ENCODE results near the gene TNN. TPM values are rescaled to one million over a fixed set of nuclear protein-coding genes. Genes with fewer than 3 reads are reported as not detected.

The TNN gene
- total RNA-seq, 1 donor = not detected

DNA sequence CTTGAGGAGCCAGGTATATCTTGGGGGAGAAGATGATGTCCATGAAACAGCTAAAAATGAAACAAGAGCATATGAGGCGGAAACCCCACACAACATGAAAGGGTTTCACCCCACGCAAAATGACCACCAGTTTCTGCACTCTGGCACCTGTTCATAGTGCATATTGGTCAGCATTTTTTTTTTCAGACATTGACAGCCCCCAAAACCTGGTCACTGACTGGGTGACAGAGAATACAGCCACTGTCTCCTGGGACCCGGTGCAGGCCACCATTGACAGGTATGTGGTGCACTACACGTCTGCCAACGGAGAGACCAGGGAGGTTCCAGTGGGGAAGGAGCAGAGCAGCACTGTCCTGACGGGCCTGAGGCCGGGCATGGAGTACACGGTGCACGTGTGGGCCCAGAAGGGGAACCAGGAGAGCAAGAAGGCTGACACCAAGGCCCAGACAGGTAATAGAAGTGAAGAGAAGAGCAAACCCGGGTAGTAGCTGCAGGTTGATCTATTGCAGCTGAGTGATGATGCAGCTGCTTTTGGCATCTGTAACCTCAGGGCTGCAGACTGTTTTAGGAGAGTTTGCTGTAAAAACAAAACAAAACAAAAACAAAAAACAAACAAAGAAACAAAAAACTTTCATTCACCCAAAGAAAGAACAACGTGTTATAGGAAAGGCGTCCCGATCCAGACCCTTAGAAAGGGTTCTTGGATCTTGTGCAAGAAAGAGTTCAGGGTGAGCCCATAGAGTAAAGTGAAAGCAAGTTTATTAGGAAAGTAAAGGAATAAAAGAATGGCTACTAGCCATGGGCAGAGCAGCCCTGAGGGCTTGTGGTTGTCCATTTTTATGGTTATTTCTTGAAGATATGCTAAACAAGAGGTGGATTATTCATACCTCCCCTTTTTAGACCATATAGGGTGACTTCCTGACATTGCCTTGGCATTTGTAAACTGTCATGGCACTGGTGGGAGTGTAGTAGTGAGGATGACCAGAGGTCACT is 51.0 kb downstream of the TNN start:
- peaks cover 1% of the 10 kb centered on the region for H3K4me1 ChIP-seq (ENCODE audit: insufficient read depth, low read length)
- peaks cover 4% of the 10 kb centered on the region for H3K9me3 ChIP-seq (ENCODE audit: low read depth, low read length)
- no peak overlapping the region for H3K4me3 ChIP-seq (ENCODE audit: low read length)
- H3K27me3 ChIP-seq (ENCODE audit: insufficient read depth, low read length) = no peaks in the 10 kb centered on the region

DNA sequence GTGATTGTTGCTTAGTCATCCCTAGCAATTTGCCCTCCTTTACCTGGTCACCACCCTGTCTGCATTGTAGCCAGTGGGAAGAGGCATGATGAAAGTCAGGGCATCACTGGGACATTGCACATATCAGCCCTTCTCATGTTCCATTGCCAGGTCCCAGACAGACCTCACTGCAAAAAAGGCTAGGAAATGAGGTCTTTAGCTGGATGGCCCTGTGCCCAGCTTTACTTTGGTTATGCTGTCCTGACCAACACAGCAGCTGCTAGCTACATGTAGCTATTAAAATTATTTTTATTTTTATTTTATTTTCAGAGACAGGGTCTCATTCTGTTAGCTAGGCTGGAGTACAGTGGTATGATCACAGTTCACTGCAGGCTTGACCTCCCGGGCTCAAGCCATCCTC is 52.9 kb downstream of the TNN start:
- Histone ChIP-seq H3K27me3 (ENCODE audit: insufficient read depth, low read length) (no peaks in the 10 kb centered on the region), H3K9me3 (ENCODE audit: low read depth, low read length) (no peaks in the 10 kb centered on the region), H3K4me1 (ENCODE audit: insufficient read depth, low read length) (peaks cover 19% of the 10 kb centered on the region), H3K4me3 (ENCODE audit: low read length) (no peak overlapping the region)

DNA sequence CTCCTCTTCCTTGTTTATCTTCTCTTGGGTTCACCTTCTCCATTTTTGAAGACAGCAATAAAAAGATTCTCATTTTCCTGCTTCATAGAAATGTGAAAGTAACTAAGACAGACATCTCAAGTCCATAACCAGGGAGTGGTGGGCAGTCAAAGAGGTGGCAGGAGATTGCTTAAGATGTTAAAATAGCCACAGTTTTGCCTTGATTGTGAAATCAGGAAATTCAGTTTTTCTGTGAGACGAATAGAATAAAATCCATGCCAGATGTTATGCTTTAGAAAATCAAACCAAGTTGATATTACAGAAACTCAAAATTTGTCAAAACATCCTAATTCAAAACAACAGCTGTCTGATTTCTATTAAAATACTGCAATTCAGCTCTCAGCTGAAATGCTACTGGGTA is 57.2 kb downstream of the TNN start:
- Histone ChIP-seq H3K4me3 (ENCODE audit: low read length) (peak overlapping the region; percentile 1), H3K27me3 (ENCODE audit: insufficient read depth, low read length) (no peaks in the 10 kb centered on the region), H3K9me3 (ENCODE audit: low read depth, low read length) (no peaks in the 10 kb centered on the region), H3K4me1 (ENCODE audit: insufficient read depth, low read length) (peaks cover 41% of the 10 kb centered on the region)

DNA sequence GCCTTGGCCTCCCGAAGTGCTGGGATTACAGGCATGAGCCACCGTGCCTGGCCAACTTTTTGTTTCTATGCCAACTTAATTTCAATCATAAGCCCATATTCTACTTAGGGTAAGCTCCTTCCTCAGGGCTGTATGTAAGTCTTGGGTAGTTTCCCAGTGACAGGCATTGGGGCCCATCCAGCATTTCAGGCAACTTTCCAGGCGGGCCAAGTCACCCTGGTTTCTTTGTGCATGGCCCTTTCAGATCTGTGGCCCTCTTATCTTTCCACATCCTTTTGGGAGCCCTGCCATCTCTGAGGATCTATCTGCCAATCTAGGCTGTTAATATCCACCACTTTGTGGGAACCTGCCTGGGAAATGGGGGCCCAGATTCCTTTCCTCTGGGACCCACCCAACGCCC is 58.7 kb downstream of the TNN start:
- Histone ChIP-seq H3K4me3 (ENCODE audit: low read length) (no peak overlapping the region), H3K9me3 (ENCODE audit: low read depth, low read length) (no peaks in the 10 kb centered on the region), H3K4me1 (ENCODE audit: insufficient read depth, low read length) (peaks cover 41% of the 10 kb centered on the region), H3K27me3 (ENCODE audit: insufficient read depth, low read length) (no peaks in the 10 kb centered on the region)

DNA sequence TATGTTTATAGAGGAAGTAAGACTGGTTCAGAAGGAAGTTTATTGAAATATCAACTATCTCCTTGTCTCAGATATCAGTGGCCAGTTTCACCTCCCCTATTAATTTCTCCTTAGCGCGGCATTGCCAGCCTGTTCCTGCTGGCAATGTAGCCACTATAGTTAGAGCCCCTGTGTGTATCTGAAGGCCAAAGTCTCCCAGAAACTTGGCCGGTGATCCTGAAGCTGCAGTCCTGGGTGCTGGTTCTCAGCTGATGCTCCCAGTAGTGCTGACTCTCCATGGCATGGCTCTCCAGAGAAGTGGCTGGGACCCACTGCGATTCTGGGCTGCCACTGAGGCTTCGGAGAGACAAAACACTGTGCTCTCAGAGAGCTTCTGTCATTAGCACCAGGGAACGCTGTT is 59.9 kb downstream of the TNN start:
- Histone ChIP-seq H3K4me3 (ENCODE audit: low read length) (no peak overlapping the region), H3K4me1 (ENCODE audit: insufficient read depth, low read length) (peaks cover 41% of the 10 kb centered on the region), H3K27me3 (ENCODE audit: insufficient read depth, low read length) (no peaks in the 10 kb centered on the region), H3K9me3 (ENCODE audit: low read depth, low read length) (no peaks in the 10 kb centered on the region)

DNA sequence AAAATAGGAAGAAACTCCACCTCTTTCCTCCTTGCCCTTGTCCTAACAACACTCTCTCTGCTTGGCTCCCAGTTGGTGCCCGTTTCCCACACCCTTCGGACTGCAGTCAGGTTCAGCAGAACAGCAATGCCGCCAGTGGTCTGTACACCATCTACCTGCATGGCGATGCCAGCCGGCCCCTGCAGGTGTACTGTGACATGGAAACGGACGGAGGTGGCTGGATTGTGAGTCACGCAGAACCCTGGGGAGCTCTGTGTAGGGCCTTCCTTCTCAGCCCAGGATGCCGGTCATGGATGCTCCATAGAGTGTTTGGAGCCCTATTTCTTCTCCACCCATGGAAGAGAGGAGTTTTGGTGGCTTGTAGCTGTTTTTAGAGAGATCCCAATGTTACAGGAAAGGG is 60.9 kb downstream of the TNN start:
- H3K4me3 ChIP-seq (ENCODE audit: low read length) = no peak overlapping the region
- H3K9me3 ChIP-seq (ENCODE audit: low read depth, low read length) = no peaks in the 10 kb centered on the region
- no peaks in the 10 kb centered on the region for H3K27me3 ChIP-seq (ENCODE audit: insufficient read depth, low read length)
- peaks cover 41% of the 10 kb centered on the region for H3K4me1 ChIP-seq (ENCODE audit: insufficient read depth, low read length)

DNA sequence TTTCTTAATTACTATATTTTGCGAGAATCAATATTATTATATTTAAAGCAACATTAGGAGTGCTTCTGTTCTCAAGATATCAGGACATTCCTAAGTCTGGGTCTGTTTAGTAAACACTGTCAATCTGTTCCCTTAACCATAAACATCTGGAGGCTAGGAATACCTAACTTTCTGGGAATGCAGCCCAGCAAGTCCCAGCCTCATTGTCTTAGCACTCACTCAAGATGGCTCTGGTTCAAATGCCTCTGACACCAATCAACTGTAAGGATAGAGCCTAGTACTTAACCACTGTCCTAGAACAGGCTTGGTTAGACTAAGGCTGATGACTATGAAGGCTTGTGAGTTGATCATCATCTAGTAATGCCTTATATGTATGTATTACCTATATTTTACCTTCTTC is 61.5 kb downstream of the TNN start:
- Histone ChIP-seq H3K9me3 (ENCODE audit: low read depth, low read length) (no peaks in the 10 kb centered on the region), H3K27me3 (ENCODE audit: insufficient read depth, low read length) (no peaks in the 10 kb centered on the region), H3K4me1 (ENCODE audit: insufficient read depth, low read length) (peaks cover 35% of the 10 kb centered on the region), H3K4me3 (ENCODE audit: low read length) (no peak overlapping the region)

DNA sequence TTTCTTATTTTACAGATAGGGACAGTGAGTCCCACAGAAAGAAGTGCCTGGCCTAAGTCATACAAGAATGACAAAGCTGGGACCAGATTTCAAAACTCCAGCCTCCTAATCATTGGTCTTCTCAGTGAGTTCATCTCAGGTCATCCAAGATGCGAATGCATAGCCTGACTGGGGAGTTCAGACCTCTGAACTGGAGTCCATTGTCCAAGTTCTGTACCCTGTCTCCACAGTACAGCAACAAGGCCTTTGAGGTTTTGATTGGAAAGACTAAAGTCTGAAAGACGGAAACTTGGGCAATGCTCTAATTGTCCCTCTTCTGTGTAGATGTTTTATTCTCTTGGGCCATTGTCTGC is 62.0 kb downstream of the TNN start:
- Histone ChIP-seq H3K4me3 (ENCODE audit: low read length) (no peak overlapping the region), H3K4me1 (ENCODE audit: insufficient read depth, low read length) (peaks cover 30% of the 10 kb centered on the region), H3K27me3 (ENCODE audit: insufficient read depth, low read length) (no peaks in the 10 kb centered on the region), H3K9me3 (ENCODE audit: low read depth, low read length) (no peaks in the 10 kb centered on the region)

DNA sequence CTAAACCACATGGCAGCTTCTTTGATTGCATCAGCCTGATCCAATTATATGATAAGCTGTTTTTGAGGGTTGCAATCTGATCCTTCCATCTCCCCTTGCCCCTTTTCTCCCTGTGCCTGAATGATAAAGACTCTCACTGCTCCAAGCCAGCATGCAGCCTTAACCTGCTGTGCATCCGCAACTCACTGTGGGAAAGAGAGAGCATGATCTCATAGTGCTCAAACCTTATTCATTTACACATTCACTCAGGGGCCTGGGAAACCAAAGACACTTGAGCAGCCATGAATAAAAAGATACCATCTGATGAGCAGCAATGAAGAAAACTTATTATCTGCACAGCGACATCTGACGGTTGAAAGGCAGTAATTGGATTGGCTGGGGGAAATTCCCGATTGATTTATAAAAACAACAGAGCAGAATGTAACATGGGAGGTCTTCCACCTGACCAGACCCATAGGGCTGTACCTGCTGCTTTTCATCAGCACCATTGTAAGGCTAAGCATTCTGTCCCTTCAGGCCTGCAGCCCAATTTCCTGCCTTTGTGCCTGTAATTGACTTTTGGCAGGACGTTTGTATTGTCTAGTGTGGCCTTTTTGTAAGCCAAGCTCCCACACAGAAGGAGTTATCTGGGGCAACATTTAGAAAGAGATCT is 62.5 kb downstream of the TNN start:
- Histone ChIP-seq H3K4me3 (ENCODE audit: low read length) (no peak overlapping the region), H3K9me3 (ENCODE audit: low read depth, low read length) (no peaks in the 10 kb centered on the region), H3K27me3 (ENCODE audit: insufficient read depth, low read length) (no peaks in the 10 kb centered on the region), H3K4me1 (ENCODE audit: insufficient read depth, low read length) (peaks cover 26% of the 10 kb centered on the region)

DNA sequence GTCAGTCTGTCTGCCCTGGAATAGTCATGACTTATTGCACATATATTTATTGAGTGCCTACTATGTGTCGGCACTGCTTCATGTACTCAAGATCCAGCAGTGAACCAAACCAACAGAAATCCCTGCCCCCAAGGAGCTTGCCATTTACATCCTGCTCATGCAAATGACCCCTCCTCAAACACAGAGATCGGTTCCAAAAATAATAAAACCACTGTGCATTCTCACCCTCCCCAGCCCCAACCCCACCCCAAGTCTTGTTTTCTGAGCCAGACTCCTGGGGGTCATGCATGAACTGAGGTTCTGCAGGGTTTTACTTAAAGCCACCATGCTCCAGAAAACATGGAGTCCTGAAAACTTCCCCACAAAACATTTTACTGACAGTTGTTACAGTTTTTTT is 63.0 kb downstream of the TNN start:
- Histone ChIP-seq H3K27me3 (ENCODE audit: insufficient read depth, low read length) (no peaks in the 10 kb centered on the region), H3K4me1 (ENCODE audit: insufficient read depth, low read length) (peaks cover 22% of the 10 kb centered on the region), H3K4me3 (ENCODE audit: low read length) (no peak overlapping the region), H3K9me3 (ENCODE audit: low read depth, low read length) (no peaks in the 10 kb centered on the region)

DNA sequence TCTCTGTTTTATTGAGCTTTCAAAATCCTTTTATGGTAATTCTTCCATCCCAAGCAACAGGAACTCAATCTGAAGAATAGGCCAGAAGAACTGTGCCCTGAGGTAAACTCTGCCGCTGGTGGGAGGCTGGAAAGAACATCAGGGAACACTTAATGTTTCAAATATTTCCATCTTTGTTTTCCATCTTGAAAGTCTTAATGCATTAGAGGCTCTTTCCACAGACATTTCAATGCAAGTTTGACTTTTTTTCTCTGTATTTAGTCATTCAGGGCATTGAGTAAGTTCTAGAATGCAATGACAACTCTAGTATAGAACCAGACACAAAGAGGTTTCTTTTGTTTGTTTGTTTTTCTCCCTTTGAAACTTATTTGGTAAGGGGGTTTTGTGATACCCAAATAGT is 63.5 kb downstream of the TNN start:
- peaks cover 22% of the 10 kb centered on the region for H3K4me1 ChIP-seq (ENCODE audit: insufficient read depth, low read length)
- no peaks in the 10 kb centered on the region for H3K9me3 ChIP-seq (ENCODE audit: low read depth, low read length)
- no peak overlapping the region for H3K4me3 ChIP-seq (ENCODE audit: low read length)
- no peaks in the 10 kb centered on the region for H3K27me3 ChIP-seq (ENCODE audit: insufficient read depth, low read length)

DNA sequence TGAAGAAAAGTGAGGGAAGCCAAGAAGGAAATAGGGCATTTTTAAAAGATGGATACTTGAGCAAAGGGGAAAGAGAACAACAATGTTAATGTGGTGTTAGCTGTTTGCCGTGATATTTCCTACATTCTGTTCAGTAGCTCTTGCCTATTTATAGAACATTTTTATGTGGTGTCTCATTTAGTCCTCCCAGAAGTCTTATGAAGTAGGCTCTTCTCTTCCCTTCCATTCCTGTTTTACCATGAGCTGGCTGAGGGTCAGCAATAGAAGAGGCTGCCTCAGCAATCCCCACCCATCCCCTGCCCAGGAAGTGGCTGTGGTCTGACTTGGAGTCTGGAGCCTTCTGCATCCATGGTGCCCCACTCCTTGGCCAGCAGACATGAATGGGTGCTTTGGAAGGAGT is 64.8 kb downstream of the TNN start:
- Histone ChIP-seq H3K4me3 (ENCODE audit: low read length) (no peak overlapping the region), H3K4me1 (ENCODE audit: insufficient read depth, low read length) (peaks cover 20% of the 10 kb centered on the region), H3K27me3 (ENCODE audit: insufficient read depth, low read length) (no peaks in the 10 kb centered on the region), H3K9me3 (ENCODE audit: low read depth, low read length) (no peaks in the 10 kb centered on the region)

DNA sequence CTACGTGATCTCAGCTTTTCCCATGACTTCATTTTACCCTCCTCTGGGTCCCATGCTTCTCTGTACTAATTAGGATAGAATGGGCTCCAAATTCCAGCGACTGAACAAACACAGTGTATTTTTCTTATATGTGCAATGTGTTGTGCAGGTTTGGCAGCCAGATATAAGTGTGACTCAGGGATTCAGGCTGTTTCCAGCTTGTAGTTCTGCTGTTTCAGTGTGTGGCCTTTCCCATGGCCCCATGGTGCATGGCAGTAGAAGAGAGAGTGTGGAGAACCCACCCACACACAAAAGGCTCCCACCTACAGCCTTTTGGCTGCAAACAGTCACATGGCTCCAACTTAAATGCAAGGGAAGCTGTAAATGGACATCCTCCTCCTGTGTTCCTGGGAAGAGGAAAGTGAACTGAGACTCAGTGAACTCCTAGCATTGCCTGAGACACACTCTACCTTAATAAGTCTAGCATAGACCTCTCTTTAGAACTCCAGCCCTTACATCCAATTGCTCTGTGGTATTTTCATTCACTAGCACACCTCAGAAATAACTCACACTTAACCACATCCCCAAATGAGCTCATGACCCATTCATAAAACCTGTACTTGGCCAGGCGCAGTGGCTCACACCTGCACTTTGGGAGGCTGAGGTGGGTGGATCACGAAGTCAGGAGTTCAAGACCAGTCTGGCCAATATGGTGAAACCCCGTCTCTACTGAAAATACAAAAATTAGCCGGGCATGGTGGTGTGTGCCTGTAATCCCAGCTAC is 66.2 kb downstream of the TNN start:
- Histone ChIP-seq H3K4me1 (ENCODE audit: insufficient read depth, low read length) (peaks cover 6% of the 10 kb centered on the region), H3K9me3 (ENCODE audit: low read depth, low read length) (no peaks in the 10 kb centered on the region), H3K27me3 (ENCODE audit: insufficient read depth, low read length) (no peaks in the 10 kb centered on the region), H3K4me3 (ENCODE audit: low read length) (no peak overlapping the region)

DNA sequence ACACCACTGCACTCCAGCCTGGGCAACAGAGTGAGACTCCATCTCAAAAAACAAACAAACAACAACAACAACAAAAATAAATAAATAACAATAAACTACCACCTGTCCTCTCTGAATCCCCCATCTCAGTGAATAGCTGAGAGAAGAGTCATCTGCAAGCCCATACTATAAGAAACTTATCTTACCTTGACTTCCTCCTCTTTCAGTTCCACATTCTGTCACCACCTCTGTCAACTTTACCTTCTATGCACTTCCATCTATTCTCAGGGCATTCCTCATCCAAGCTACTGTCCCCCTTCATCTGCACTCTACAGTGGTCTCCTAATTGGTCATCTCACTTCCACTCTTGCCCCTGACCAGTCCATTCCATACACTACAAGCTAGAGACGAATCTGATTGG is 66.9 kb downstream of the TNN start:
- H3K27me3 ChIP-seq (ENCODE audit: insufficient read depth, low read length) = no peaks in the 10 kb centered on the region
- no peak overlapping the region for H3K4me3 ChIP-seq (ENCODE audit: low read length)
- no peaks in the 10 kb centered on the region for H3K9me3 ChIP-seq (ENCODE audit: low read depth, low read length)
- H3K4me1 ChIP-seq (ENCODE audit: insufficient read depth, low read length) = peaks cover 2% of the 10 kb centered on the region

DNA sequence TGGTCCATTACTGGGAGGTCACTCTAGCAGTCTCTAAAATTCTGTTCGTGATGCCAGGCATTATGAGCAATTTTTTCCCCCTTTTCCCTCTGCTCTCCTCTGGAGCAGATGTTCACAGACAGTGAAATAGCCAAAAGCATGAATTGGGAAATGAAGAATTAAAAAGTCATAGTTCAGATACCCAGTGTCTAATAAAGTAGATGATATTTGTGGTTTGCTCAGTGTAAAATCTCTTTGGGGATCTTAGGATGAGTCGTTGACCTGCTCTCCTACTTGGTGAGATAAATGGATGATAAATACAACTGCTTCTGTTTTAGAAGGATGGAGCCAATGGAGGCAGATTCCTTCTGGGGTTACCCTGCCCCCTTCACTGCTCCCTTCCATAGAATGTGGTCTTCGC is 68.6 kb downstream of the TNN start:
- Histone ChIP-seq H3K9me3 (ENCODE audit: low read depth, low read length) (no peaks in the 10 kb centered on the region), H3K27me3 (ENCODE audit: insufficient read depth, low read length) (no peaks in the 10 kb centered on the region), H3K4me3 (ENCODE audit: low read length) (no peak overlapping the region)

More for the DNA sequence above, 68.6 kb downstream of the TNN start:
- H3K4me1 ChIP-seq (ENCODE audit: insufficient read depth, low read length) = no peaks in the 10 kb centered on the region
